GM10266 (cell line): Measurements from ENCODE around the gene BPI.

Experiments used
- DNase-seq: peaks from one replicate; pipeline ENCODE4 v3.0.0; 2012; ENCODE audit errors: extremely low spot score
- TF ChIP-seq, protein P1 (sequence below): IDR thresholded peaks from 2 replicates; pipeline ENCODE4 v1.5.1; 2012; ENCODE audit warnings: mild to moderate bottlenecking, low read depth; ENCODE audit not compliant: control insufficient read depth, insufficient read depth; ENCODE audit errors: missing control alignments

BPI gene

DNA sequence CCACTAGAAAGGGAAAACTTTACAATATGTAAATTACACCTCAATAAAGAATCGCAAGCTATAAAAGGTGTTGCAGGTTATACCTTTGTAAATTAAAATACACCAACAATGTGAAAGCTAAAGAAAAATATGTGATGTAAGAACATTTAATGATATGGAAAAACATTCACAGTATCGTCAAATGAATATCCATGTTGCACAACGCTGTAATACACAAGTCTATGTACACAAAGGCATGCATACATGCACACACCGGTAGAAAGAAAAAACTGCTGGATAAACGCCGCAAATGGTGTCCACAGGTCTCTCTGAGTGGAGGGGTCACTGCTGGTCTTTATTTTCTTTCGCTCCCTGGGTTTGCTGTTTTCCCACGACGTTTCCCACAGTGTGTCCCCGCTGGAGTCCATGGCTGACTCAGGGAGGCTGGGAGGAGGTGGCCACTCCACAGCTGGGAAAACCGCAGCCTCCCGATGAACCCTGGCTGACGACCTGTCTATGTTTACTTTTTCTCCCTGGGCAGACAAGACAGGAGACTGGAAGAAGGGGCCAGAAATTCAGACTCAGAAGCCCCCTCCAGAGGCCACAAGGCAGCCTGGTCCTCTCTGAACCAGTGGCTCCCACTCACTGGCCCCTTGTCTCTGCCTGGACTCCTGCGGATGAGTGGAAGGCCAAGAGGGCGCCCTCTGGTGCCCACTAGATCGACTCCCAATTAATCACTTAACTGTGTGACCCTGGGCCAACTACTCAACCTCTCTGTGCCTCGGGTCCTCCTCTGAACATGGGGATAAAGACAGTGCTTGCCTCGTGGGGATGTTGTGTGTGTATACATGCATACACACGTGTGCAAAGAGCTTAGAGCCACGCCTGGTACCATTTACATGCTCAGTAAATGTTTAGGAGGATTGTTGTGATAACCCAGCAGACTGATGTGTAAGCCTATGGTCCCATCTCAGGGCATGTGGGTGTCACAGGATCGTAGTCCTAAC is 12.8 kb upstream of the BPI start:
- DNase-seq, result no peak
- TF ChIP-seq, protein P1, sequence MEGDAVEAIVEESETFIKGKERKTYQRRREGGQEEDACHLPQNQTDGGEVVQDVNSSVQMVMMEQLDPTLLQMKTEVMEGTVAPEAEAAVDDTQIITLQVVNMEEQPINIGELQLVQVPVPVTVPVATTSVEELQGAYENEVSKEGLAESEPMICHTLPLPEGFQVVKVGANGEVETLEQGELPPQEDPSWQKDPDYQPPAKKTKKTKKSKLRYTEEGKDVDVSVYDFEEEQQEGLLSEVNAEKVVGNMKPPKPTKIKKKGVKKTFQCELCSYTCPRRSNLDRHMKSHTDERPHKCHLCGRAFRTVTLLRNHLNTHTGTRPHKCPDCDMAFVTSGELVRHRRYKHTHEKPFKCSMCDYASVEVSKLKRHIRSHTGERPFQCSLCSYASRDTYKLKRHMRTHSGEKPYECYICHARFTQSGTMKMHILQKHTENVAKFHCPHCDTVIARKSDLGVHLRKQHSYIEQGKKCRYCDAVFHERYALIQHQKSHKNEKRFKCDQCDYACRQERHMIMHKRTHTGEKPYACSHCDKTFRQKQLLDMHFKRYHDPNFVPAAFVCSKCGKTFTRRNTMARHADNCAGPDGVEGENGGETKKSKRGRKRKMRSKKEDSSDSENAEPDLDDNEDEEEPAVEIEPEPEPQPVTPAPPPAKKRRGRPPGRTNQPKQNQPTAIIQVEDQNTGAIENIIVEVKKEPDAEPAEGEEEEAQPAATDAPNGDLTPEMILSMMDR, result peak; percentile 7

DNA sequence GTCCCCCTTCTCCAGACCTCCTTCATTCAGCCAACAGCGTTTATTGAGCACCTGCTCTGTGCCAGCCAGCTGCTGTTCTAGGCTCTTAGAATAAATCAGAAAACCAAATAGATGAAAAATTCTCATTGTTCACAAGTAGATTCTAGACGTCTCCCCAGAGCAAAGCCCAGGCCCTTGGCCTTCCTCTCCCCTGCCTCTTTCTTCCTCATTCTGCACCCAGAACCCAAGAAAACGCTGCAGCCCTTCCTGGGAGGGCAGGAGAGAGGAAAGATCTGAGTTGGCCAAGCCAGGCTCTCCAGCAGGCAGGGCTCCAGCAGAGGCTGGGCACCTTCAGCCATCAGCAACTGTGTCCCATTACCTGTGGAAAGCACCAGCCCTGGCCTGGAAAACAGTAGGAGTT is 12.0 kb upstream of the BPI start:
- DNase-seq, result no peak

DNA sequence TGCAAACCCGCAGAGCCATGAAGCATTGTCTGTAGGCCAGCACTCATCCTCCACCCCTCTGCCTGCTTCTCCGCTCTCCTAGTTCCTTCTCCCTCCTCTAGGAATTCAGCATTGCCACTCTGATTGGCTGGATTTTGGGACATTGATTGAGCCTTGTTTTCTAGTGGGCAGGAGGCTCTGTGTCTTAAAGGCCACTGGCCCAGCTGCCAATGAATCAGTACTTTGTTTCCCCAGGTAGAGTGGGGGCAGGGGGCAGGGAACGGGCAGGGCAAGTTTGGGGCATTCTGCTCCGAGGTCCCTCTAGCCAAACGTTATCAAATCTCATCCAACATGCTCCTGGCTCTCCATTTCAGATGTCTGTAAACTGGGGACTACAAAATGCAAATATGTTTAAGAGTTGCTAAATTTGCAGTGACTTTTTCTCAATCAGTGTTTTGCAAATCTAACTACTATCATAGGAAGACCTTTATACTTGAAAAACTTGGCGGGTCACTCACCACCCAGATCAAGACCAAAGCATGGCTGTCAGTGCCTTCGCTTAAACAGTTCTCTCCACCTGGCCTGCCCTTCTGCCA is 10.4 kb upstream of the BPI start:
- DNase-seq, result no peak
- TF ChIP-seq, protein P1, result no peak

More for the DNA sequence above, 12.0 kb upstream of the BPI start:
- TF ChIP-seq, protein P1, result no peak

DNA sequence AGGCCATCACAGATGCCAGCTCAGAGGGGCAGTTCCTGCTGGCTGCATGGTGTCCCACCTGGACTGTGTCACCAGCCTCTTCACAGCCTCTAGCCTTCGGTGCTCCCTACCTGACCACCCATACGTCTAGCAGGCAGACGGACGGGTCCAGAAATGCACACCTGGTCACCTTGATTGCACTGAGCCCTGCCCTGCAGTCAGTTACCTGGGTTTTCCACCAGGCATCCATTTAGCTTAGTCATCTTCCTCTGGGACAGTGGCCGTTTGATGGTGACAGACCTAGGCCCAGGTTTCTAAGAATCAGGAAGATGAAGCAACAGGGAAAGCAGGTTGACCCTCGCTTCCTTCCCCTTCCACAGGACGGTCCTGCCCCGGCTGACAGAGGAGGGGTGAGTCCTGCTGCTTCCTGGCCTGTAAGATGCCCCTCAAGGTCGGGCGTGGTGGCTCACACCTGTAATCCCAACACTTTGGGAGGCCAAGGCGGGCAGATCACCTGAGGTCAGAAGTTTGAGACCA is 9.8 kb upstream of the BPI start:
- TF ChIP-seq, protein P1, result no peak
- no peak for DNase-seq

DNA sequence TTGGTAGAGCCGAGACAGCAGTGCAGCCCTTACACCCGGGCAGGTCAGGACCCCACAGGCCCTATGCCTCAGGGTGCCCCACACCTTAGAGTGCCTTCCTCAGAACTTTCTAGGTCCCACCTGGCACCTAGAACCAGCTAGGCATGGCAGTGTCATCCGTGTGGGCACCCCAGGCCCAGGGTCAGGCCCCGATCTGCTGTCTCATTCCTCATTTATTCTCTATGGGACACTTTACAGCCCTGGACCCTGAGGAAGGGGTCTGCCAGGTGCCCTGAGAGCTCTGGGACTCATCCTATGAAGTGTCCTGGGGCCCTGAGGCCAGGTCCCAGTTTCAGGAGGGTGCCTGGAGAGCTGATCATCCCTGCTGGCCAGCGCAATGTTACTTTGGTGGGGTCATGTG is 8.1 kb upstream of the BPI start:
- TF ChIP-seq, protein P1, result no peak
- DNase-seq, result no peak

DNA sequence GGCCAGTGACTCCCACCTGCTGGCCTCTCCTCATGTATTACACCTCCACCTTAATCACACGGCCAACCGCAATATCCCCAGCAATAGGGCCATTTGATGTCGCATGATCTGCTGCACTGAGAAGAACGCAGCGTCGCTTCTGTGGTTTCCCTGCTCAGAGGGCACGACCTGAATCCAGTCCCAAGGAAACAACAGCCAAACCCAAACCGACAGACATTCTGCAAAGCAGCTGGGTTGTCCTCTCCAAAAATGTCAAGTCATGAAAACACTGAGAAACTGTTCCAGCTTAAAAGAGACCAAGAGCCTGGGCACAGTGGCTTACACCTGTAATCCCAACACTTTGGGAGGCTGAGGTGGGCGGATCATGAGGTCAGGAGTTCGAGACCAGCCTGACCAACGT is 7.5 kb upstream of the BPI start:
- TF ChIP-seq, protein P1, result no peak
- no peak for DNase-seq
